ENCODE measurements around the gene ELMO1. TPM values are rescaled to one million over a fixed set of nuclear protein-coding genes. Genes with fewer than 3 reads are reported as not detected.

The ELMO1 gene
- total and polyA plus RNA-seq, 12 donors = 7.5 to 46.8 (median 14.9) TPM

DNA sequence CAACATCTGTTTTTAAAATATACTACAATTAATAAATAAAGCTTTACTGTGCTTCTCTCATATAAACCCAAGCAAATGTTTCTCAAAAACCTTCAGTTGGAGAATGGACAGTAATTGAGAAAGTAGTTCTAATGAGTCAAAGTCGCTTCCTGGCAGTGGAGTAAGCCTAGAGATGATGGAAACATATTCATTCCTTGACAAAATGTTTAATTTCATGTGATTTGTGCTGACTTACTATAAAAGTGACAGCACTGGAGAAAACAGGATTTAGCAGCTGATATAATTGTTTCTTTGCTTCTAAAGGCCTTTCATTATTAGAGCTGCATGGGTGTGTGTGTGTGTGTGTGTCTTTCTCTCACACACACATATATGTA, 9.0 kb downstream of the ELMO1 start:
- Histone ChIP-seq H3K27me3 (no peaks in the 10 kb centered on the region), H3K4me1 (replicated peaks in 1 of 2) (peaks cover 0 to 23% of the 10 kb centered on the region in 2 donors), H3K9me3 (replicated peaks in 1 of 3) (no peaks in the 10 kb centered on the region), H3K27ac (no peak overlapping the region), H3K36me3 (replicated peaks in 1 of 2) (no peaks in the 10 kb centered on the region), H3K4me3 (no peak overlapping the region)
- intact Hi-C loops (cut with DNase I) = no loop called here
- TF ChIP-seq, protein P1, sequence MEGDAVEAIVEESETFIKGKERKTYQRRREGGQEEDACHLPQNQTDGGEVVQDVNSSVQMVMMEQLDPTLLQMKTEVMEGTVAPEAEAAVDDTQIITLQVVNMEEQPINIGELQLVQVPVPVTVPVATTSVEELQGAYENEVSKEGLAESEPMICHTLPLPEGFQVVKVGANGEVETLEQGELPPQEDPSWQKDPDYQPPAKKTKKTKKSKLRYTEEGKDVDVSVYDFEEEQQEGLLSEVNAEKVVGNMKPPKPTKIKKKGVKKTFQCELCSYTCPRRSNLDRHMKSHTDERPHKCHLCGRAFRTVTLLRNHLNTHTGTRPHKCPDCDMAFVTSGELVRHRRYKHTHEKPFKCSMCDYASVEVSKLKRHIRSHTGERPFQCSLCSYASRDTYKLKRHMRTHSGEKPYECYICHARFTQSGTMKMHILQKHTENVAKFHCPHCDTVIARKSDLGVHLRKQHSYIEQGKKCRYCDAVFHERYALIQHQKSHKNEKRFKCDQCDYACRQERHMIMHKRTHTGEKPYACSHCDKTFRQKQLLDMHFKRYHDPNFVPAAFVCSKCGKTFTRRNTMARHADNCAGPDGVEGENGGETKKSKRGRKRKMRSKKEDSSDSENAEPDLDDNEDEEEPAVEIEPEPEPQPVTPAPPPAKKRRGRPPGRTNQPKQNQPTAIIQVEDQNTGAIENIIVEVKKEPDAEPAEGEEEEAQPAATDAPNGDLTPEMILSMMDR (IDR thresholded peaks at IDR 0.05) = no peak
- no peak for TF ChIP-seq POLR2A (IDR thresholded peaks at IDR 0.05)
- no peak for DNase-seq
- 69 to 83% (median 80%) methylated on average over 1 of the region's 1 CpG for WGBS, 4 donors

DNA sequence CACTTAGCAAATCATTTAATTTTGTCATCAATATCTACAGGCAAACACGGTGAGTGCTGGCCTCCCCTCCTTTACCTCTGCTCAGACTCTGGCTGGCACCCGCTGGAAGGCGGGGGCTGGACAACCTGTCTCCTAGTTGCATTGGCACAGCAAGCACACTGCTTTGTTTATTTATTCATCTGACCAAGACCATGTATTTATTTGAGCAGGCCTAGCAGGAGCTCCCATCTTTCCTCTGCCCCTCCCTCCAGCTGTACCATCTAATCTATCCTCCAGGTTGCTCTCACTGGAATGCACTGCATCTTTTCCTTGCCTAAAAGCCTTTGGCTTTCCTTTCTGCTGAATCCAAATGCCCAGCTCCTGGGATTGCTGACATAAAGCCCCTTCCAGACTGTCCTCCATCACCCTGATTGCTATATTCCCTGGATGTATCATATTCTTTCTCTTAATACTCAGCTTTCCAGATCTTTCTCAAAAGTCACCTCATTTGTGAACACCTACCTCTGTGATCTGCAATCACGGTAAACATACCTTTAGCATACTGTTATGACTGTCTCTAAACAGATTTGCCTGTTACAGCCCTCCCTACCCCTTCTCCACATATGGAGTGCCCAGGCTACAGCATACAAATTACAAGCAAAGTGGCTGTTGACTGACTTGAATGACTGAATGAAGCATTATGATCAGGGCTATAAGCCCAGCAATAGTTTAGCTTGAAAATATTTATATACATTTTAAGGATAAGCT, 9.6 kb downstream of the ELMO1 start:
- Histone ChIP-seq H3K4me3 (no peak overlapping the region), H3K9me3 (replicated peaks in 1 of 3) (no peaks in the 10 kb centered on the region), H3K27ac (no peak overlapping the region), H3K36me3 (replicated peaks in 1 of 2) (no peaks in the 10 kb centered on the region), H3K27me3 (no peaks in the 10 kb centered on the region), H3K4me1 (replicated peaks in 1 of 2) (peaks cover 0 to 23% of the 10 kb centered on the region in 2 donors)
- TF ChIP-seq, protein P1 (IDR thresholded peaks at IDR 0.05) = no peak
- TF ChIP-seq POLR2A (IDR thresholded peaks at IDR 0.05) = no peak
- DNase-seq = no peak
- intact Hi-C loops (cut with DNase I) = no loop called here
- WGBS, 4 donors = 78 to 89% (median 83%) methylated on average over 4 of the region's 4 CpGs

DNA sequence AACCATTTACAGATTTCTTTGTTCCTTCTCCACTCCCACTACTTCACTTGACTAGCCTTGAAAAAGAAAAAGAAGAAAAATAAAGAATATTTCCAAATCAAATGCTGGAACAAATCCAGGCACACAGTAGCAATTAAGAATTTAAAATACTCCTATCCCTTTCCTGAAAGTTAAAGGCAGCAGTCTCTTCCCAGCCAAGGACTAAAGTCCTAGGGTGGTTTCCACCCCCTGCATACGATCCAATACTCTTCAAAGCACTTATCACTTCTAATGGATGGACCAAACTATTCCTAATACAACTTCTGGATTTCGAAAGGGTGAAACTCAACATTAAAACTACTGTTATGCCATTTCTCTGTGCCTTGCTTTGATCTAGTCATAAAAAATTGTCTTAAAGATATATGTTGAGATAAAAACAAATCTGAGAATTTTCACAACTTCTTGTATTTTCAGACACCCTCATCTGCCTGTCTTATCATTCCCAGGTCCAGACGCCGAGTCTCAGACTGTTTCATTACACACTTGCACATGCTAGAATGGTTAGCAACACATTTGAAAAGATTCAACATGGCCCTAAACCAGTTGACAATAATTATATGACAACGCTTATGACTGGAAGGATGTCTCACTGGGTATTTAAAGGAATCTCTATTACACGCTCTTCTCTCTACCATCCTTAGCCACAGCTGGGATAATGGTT, 13.4 kb downstream of the ELMO1 start:
- no peak overlapping the region for H3K27ac ChIP-seq
- H3K4me1 ChIP-seq (replicated peaks in 1 of 2) = no peaks in the 10 kb centered on the region

DNA sequence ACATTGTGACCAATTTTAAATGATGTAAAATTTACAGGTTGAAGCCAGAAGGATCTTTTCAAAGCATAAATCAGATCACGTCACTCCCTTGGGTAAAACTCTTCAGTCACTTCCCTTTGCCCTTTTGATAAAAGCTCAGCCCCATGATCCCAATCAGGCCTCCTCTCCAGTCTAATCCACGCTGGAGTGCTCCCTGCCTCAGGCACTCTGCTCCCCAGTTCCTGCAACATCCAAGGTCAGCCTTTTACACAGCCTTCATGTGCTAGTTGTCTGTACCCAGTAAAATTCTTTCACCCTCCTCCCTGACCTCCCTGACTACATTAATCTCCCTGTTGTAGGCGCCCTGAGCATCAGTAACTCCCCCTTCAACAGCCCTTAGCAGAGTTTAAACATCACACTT, 14.1 kb downstream of the ELMO1 start:
- Histone ChIP-seq H3K36me3 (replicated peaks in 1 of 2) (no peaks in the 10 kb centered on the region), H3K4me3 (no peak overlapping the region), H3K9me3 (replicated peaks in 1 of 3) (no peaks in the 10 kb centered on the region), H3K27ac (no peak overlapping the region), H3K27me3 (no peaks in the 10 kb centered on the region), H3K4me1 (replicated peaks in 1 of 2) (no peaks in the 10 kb centered on the region)
- no peak for DNase-seq
- TF ChIP-seq, protein P1 (IDR thresholded peaks at IDR 0.05) = no peak
- TF ChIP-seq POLR2A (IDR thresholded peaks at IDR 0.05) = no peak
- WGBS, 4 donors = 47 to 66% (median 60%) methylated on average over 3 of the region's 3 CpGs
- intact Hi-C loops (cut with DNase I) = no loop called here

More for the DNA sequence above, 13.4 kb downstream of the ELMO1 start:
- WGBS, 4 donors = 86 to 90% (median 89%) methylated on average over 6 of the region's 6 CpGs
- Histone ChIP-seq H3K27me3 (no peaks in the 10 kb centered on the region), H3K36me3 (replicated peaks in 1 of 2) (no peaks in the 10 kb centered on the region), H3K9me3 (replicated peaks in 1 of 3) (no peaks in the 10 kb centered on the region), H3K4me3 (no peak overlapping the region)
- intact Hi-C loops (cut with DNase I) = no loop called here
- DNase-seq = no peak
- TF ChIP-seq, protein P1 (IDR thresholded peaks at IDR 0.05) = no peak
- no peak for TF ChIP-seq POLR2A (IDR thresholded peaks at IDR 0.05)

Measured in adrenal gland (tissue), 12 donors.